ENCODE data around the gene ANKRD45.
"Not testable (repeated sequence)": the region's sequence is repeated elsewhere in the genome, so short reads cannot be mapped to it uniquely, and the experiment has no call there.

The ANKRD45 gene

DNA sequence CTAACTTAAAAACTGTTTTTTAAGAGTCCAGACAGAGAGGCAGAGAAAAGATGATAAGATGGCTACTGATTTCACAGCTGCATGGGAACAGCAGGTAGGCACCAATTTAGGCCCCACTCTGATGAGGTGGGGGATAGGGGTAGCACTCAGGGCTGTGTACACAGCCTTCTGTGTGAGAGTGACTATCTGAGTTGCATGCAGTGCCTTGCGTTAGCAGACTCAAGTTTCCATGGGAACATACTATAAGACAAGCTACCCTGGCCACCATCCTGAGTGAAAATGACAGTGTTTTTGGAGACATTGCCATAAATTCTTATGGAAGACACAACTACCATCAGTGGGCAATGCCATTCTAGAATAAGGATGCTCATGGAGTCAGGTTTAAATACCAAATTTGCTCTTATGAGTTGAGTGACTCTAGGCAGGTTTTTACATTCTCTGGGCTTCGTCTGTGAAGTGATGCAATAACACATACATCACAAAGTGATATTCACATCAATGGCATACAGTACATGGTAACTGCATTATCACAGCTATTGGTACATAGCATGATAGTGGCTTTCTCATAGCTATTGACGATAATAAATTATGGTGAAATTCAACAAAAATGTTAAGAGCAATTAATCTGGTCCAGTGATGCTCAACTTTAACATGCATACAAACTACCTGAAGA lies 97.3 kb downstream of the ANKRD45 start:
- no peak for DNase-seq (ENCODE audit: low read depth, low spot score)

DNA sequence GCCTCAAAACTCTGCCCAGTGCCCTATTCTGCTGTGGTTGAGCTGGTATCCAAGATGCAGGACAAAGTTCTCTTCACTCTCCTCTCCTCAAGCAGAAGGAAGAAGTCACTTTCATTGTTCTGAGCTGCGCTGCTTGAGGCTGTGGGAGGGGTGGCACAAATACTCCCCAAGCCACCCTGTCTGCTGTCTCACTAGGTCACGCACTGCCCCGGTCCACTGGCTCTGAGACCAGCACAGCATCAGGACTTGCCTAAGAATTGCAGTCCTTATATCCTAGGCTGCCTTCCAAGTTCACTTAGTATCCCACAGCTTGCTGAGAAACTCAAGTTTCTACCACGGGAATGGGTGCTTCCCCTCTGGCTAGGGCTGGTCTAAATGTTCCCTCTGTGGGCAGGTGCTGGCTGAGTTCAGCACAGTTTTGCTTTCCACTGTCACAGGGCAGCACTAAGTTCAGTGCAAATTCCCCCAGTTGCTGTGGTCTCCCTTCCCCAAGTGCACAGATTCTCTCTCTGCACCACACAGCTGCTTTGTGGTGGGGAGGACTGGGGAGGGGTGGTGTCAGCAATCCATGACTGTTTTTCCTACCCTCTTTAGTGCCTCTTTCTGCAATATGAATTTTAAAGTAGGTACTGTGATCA lies 99.2 kb downstream of the ANKRD45 start:
- no peak for DNase-seq (ENCODE audit: low read depth, low spot score)

DNA sequence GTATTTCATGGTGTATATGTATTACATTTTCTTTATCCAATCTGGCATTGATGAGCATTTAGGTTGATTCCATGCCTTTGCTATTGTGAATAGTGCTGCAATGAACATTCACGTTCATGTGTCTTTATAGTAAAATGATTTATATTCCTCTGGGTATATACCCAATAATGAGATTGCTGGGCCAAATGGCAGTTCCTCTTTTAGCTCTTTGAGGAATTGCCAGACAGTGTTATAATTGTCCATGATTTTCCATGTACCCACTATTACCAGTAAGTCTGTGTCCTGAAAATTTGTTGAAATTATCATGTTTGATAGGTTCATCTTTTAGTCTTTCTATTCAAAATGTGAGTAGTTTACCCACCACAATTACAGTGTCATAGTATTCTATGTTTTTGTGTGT lies 101.2 kb downstream of the ANKRD45 start:
- no peak for DNase-seq (ENCODE audit: low read depth, low spot score)

DNA sequence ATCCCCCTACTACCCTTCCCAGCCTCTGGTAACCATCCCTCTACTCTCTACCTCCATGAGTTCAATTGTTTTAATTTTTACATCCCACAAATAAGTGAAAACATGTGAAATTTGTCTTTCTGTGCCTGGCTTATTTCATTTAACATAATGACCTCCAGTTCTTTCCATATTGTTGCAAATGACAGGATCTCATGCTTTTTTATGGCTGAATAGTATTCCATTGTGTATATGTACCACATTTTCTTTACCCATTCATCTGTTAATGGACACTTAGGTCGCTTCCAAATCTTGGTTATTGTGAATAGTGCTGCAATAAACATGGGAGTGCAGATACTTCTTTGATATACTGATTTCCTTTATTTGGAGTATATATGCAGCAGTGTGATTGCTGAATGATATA lies 105.8 kb downstream of the ANKRD45 start:
- DNase-seq (ENCODE audit: low read depth, low spot score) = not testable (repeated sequence)

DNA sequence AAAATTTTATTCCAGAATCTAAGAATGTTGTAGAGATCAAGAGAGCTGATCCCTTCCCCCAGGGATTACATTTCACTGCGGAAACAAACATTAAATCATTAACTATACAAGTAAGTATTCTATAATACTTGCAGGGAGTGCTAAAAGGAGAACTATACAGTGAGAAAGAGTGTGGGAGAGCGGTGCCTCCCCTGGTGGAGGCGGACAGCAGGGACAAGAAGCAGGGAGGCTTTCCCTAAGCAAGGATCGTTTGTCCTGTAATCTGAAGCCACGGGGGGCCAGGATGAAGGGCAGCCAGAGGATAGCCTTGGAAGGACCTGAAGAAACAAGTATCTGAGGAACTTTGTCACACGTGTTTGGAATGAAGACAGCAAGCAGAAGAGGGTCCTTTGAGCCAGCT lies 106.8 kb downstream of the ANKRD45 start:
- no peak for DNase-seq (ENCODE audit: low read depth, low spot score)

DNA sequence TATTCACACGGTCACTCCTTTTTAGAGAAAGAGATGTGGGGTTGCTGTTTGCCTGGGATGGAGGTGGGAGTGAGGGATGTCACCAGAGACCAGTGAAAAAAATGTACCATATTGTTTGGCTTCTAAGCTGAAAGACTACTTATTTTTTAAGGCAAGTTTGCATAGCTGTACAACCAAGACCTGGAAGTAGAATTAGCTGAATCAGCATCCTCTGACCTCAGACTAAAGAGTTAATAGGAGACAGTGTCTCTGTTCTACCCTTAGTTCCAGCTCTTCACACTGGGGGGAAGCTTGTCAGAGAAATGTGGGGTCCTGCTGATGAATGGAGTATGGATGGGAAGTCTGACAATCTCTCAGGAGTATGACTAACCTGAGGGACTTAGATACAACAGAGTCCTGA lies 108.4 kb downstream of the ANKRD45 start:
- no peak for DNase-seq (ENCODE audit: low read depth, low spot score)

DNA sequence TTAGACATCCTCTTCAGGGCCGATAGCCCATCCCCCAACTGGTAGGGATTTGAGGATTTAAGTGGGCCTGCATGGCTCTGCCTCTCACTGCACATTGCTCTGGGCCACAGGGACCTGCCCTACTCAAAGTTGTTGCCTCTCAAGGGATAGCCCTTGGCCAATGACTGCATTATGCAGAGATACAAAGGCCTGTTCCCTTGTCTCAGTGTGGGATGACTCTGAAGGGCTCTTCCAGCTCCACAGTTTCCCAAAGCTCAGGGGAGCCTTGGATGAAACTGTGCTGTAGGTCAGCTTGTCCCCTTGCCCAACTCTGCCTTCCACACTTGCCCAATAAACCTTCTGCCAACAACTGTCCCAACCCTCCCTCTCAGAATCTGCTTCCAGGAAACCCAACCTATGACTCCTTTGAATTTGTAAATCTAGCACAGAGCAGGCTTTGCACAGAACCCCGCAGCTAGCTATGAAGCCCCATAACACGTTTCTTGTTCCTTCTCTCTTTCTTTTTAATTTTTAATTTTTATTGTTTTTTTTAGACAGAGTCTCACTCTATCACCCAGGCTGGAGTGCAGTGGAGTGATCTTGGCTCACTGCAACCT lies 109.3 kb downstream of the ANKRD45 start:
- no peak for DNase-seq (ENCODE audit: low read depth, low spot score)

All from smooth muscle cell of the brain vasculature (primary cell).